Stimulated activated CD8-positive, alpha-beta memory T cell treated with anti-CD3 and anti-CD28 coated beads, Interleukin-2, amount 100 ng/mL, for 48 hours (primary cell): ENCODE data around the gene ACTN4.
A peak's percentile ranks its signal among the peaks of the same experiment; 100 is the strongest.
"Not testable (repeated sequence)": the region's sequence is repeated elsewhere in the genome, so short reads cannot be mapped to it uniquely, and the experiment has no call there.

Experiments used
- DNase-seq, 2 donors: peaks; one replicate each; pipeline ENCODE4 v3.0.0-alpha.2; 2020; ENCODE audit warnings: low read depth in 2 of 2

Gene ACTN4

DNA sequence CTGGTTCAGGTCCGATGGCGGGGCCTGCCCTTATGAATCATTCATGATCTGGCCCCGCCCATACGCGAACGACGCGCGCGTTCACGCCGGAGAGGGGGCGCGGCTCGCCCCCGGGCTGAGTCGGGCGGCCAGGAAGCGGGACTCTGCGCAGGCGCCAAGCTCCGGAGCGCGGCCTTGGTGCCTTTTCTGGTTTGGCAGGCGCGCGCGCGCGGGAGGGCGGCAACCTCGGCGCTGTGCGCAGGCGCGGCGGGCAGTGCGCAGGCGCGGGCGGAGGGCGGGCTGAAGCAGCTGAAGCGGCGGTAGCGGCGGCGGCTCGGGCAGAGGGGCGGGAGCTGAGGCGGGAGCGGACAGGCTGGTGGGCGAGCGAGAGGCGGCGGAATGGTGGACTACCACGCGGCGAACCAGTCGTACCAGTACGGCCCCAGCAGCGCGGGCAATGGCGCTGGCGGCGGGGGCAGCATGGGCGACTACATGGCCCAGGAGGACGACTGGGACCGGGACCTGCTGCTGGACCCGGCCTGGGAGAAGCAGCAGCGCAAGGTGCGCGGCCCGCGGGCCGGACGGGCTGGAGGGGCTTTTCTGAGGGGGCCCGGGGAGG is at the start of gene ACTN4:
ACTN4 (plus strand) TSS at position 282 of the 598 bp plus-strand sequence; CDS start at position 379, 97 bp downstream.
- DNase-seq, result peak; percentile 100

DNA sequence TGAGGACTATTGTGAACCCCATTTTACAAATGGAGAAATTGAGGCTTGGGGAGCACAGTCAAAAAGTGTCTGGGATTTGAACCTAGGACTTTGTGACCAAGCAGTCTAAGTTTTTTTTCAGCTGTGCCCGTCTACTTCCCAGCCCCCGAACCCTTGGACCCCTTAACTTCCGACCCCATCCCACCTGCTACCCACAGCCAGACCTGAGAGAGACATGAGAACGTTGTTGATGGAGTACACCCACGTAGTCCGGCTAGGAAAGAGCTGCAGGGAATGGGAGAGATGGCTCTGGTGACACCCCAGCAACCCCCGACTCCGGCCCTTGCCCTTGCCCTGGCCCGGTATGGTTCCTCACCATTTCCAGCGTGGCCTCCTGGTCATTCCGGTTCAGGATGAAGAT is 47.7 kb upstream of the ACTN4 start:
- DNase-seq, result no peak

DNA sequence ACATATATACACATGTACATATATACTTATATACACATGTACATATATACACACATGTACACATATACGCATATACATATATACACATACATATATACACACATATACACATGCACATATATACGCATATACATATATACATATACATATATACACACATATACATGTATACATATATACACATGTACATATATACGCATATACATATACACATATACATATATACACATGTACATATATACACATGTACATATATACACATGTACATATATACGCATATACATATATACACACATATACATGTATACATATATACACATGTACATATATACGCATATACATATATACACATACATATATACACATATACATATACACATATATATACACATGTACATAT is 44.6 kb upstream of the ACTN4 start:
- not testable (repeated sequence) for DNase-seq

DNA sequence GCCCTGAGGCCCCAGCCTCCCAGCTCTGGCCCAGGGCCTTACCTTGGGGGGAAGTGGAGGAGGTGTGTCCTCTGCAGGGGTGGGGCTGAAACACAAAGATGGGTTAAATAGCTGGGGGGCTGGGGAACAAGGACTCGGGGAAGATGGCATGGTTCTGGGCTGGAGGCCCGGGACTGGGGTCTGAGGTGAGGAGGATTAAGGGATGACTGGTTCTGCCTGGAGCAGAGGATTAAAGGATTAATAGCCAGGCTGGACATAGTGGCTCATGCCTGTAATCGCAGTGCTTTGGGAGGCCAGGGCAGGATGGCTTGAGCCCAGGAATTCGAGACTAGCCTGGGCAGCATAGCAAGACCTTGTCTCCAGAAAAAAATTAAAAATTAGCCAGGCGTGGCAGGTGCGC is 41.3 kb upstream of the ACTN4 start:
- no peak for DNase-seq

DNA sequence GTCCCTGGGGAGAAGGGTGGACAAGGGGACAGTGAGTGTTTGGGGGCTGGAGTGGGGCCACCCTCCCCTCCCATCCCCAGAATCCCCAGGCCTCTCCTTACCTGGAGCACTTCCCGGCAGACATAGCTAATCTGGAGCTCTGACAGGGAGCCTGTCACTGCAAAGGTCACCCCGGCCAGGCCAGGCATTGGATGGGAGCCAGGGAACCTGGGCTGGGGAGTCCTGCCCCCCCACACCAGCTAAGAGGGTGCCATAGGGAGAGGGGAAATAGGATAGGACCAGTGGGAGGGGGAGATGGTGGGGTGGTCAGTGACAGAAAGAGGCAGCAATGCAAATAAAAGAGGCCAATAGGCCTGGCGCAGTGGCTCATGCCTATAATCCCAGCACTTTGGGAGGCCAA is 33.2 kb upstream of the ACTN4 start:
- no peak for DNase-seq

DNA sequence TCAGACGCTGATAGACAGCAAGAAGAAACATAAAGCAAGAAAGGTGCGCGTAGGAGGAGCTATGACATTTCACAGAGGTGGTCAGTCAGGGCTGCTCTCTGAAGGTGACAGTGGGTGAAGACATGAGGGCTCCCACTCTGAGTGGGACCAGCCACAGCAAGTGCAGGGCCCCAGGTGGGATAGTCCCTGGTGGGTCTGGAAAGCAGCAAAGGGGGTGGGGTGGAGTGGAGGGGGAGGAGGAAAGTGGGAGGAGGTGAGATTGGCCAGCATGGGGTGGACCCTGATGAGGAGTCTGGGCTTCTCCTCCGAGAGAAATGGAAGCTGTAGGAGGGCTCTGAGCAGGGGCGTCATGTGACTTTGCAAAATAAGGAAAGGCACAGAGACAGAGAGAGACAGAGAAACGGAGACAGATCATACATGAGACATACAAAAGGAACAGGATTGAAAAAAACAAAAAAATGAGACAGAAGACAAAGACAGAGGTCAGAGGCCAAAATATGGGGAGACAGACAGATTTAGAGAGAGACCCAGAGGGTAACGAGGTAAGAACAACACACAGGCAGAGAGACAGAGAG is 32.4 kb upstream of the ACTN4 start:
- DNase-seq, result no peak

DNA sequence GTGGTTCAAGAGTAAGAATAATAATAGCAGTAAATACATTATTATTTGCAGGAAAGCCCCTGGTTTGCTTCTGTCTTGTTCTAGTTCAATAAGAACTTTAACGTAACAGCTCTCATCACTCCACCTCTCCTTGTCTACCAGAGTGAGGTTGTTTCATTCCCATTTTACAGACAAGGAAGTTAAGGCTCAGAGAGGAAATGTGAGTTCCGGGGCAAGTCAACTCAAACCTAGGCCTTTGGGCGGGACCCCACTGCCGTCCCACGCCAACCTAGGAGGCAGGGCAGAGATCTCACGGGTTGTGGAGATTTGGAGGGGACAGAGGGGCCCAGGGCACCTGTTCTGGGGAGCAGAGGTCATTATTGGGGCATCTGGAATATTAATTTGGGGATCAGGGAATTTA is 31.2 kb upstream of the ACTN4 start:
- DNase-seq, result no peak

DNA sequence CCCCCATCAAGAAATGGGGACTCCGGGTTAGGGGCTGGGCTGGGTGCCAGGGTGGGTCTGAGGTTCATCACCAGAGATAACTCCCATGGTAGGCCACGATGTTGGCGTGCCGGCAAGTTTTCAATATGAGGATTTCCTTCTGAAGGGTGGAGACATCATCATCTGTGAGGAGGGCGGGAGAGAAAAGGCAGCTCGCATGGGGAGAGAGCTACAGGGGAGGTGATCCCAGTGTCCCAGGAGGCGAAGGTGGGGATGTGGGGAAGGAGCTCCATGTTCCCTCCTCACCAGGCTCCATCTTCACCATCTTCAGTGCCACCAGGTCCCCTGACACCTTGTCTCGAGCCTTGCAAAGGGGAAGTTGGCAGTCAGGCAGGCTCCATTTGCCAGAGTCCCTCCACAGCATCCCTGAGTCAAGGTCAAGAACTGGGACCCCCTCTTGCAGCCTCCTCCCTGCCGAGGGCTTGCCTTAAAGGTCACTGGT is 30.1 kb upstream of the ACTN4 start:
- DNase-seq, result no peak

DNA sequence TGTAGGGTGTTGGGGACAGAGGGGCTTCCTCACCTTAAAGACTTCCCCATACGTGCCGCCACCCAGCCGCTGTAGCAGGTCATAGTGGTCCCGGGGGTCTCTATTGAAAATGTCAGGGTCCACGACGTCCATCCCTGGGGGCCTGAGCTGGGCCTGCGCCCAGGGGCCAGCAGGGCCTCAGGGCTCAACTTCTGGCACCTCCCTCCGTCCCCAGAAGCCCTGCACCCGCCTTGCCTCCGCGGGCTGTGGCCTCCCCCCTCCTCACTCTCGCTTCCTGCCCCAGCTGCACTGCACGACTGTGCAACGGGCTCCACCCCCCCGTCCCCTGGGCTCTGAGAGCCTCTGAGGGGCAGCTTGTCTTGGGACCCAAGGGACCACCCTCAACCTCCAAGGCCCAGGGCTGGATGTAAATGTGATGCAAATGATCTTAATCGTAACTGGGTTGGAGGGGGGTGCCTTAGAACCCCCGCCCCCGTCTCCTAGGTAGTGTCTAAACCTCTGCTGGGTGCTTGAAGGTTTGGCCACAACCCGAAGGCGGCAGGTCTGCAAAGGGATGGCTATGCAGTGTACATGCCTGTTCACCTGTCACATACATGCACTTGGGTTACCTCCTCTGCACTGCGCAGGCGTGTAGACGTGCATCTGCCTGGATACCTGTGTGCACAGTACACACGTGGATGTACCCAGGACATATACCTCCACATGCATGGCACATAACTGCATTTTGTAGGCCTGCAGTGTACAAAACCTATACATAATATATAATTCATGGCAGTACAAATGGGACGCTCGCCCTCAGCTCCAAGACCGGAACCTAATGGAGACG is 29.5 kb upstream of the ACTN4 start, which contains the start of gene MAP4K1:
MAP4K1 (minus strand) TSS at position 190 of the 826 bp plus-strand sequence; CDS start at position 132, 58 bp downstream.
- peak; percentile 56 to 67 for DNase-seq

DNA sequence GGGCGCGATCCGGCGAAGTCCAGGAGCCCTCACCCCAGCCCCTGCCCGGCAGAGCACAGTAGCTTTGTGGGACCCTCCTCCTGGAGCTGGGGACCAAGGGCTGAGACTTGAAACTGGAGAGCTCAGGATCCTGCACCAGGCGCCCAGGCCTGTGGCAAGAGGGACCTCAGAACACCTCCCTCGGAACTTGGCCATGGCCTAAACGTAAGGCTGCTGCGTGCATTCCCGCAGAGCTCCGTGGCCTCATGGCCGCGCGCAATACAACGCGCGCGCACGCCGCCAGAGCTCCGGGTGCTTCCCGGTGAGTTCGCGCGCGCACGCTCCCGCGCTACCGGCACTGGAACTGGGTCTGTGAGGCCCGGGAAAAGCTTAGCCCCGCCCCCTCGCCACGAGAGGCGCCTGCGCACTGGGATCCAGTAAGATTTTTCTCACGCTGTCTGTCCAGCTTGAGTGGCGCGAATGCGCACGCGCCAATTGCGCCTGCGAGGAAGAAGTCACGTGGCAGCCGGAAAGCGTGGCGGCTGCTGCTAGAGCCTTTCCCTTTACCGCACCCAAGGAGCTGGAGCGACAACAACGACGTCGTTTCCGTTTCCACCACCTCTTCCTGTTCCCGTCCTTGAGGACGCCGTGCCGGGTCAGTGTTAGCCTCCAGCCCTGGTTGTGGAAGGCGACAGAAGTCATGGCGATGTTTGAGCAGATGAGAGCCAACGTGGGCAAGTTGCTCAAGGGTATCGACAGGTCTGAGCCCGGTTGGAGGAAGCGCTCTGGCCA is 28.7 kb upstream of the ACTN4 start, which contains the start of gene EIF3K:
EIF3K (plus strand) TSS at position 599 of the 771 bp plus-strand sequence; CDS start at position 680, 81 bp downstream.
- DNase-seq, result peak; percentile 97 to 98

DNA sequence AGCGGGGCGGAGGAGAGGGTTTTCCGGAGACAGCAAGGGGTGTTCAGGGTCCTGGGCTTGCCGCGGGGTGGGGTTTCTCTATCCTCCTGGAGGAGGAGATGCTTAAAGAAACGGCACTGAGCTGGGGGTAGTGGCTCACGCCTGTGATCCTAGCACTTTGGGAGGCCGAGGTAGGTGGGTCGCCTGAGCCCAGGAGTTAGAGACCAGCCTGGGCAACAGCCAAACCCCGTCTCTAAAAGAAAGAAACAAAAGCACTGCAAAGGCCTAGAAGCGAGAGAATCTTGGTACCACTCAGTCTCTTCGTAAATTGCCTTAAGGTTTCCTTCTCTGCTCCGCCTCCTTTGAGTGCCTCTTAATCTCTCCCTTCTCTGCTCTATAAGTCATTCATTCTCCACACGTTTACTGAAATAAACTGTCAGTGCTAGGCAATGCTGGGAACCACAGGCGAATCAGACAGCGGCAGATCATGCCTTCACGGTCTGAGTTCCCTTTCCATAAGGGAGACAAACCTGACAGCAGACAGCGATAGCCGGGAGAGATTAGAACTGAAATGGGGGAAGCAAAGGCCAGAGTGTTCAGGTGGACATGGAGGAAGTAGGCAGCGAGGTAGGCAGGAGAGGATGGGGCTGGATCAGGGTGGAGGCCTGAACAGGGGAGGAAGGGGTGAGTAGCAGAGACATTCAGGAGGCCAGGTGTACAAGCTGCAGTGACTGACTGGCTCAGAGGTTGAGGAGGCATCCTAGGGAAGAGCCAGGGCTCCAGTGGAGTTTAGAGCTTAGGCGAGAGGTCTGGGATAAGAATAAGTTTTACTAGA is 27.9 kb upstream of the ACTN4 start:
- no peak for DNase-seq

DNA sequence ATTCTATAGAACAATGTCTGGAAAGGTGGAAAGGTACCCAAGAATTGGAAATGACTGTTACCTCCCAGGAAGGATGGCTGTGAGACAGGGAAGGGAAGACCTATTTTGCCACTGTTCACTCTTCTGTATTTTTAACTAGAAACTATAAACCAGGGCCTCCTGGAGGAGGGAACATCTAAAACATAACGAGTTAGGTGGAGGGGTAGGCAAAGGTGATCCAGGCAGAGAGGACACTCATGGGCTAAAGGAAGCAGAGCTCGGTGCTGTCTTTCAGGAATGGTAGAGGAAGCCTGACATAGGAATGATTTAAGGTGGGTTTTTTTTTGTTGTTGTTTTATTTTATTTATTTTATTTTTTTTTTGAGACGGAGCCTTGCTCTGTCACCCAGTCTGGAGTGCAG is 22.6 kb upstream of the ACTN4 start:
- DNase-seq, result no peak

DNA sequence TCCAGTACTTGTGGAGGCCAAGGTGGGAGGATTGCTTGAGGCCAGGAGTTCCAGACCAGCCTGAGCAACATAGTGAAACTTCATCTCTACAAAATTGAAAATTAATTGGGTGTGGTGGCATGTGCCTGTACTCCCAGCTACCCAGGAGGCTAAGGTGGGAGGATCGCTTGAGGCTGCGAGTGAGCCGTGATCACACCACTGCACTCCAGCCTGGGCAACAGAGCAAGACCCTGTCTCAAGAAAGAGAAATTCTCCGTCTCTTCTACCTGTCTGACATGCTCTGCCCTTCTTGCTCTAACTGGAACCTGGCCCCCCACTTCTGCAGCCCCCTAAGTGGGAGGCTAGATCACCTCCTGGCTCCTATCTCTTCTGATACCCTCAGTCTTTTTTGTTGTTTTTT is 21.0 kb upstream of the ACTN4 start:
- DNase-seq, result no peak

DNA sequence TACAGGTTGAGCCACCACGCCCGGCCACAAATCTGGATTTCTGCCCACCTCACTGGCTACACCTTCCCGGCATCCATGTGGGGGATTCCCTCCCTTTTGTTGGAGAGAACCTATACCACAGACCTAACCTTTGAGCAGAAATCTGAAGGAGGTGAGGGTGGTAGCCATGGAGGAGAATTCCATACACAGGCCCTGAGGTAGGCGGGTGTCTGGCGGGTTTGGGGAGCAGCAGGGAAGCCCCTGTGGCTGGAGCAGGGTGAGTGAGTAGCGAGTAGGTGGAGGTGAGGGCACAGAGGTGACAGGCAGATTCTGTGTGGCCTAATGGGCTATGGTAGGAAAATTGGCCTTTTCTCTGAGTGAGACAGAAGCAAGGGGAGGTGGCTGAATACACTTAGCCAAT is 17.9 kb upstream of the ACTN4 start:
- DNase-seq, result no peak

DNA sequence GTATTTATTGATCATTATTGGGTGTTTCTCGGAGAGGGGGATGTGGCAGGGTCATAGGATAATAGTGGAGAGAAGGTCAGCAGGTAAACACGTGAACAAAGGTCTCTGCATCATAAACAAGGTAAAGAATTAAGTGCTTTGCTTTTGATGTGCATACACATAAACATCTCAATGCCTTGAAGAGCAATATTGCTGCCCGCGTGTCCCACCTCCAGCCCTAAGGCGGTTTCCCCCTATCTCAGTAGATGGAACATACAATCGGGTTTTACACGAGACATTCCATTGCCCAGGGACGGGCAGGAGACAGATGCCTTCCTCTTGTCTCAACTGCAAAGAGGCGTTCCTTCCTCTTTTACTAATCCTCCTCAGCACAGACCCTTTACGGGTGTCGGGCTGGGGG is 16.1 kb upstream of the ACTN4 start:
- DNase-seq, result not testable (repeated sequence)

DNA sequence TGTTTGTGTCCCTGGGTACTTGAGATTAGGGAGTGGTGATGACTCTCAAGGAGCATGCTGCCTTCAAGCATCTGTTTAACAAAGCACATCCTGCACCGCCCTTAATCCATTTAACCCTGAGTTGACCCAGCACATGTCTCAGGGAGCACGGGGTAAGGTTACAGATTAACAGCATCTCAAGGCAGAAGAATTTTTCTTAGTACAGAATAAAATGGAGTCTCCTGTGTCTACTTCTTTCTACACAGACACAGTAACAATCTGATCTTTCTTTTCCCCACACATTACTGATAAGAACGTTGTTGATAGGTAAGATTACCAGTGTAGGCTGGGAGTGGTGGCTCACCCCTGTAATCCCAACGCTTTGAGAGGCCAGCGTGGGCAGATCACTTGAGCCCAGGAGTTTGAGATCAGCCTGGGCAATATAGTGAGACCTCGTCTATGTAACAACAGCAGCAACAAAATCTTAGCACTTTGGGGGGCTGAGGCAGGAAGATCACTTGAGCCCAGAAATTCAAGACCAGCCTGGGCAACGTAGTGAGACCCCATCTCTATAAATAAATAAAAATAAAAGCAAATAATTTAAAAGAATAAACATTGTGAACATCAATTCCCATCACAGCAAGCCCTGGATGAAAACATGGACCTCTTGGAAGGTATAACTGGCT is 15.5 kb upstream of the ACTN4 start:
- not testable (repeated sequence) for DNase-seq

DNA sequence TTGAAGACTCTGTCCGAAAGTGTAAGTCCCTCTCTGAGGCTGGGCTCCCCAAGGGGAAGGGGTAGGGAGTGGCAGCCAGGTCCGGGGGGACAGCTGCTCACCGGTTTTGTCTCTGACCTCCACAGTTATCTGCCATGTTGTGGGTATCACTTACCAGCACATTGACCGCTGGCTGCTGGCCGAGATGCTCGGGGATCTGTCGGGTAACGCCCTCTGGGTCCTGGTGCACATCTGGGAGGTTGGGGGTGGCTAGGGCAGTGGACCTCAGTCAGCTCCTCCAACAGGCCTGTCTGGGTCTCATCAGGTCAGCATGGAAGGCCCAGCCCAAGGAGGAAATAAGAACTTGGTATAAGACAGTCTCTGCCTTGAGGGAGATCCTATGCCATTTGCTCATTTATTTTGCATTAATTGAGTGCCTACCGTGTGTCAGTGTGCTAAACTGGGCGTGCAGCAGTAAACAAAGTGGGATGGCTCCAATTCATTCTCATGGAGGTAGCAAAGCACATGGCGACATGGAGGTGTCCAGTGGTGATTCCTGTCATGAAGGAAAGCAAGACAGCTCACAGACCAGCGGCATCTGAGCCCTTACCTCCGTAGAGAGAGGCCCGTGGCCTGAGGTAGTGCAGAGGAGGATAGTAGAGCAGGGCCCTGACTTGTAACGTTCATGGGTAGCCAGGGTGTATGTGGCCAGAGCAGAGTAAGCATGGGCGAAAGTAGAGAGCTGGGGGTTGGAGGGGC is 14.8 kb upstream of the ACTN4 start:
- no peak for DNase-seq

DNA sequence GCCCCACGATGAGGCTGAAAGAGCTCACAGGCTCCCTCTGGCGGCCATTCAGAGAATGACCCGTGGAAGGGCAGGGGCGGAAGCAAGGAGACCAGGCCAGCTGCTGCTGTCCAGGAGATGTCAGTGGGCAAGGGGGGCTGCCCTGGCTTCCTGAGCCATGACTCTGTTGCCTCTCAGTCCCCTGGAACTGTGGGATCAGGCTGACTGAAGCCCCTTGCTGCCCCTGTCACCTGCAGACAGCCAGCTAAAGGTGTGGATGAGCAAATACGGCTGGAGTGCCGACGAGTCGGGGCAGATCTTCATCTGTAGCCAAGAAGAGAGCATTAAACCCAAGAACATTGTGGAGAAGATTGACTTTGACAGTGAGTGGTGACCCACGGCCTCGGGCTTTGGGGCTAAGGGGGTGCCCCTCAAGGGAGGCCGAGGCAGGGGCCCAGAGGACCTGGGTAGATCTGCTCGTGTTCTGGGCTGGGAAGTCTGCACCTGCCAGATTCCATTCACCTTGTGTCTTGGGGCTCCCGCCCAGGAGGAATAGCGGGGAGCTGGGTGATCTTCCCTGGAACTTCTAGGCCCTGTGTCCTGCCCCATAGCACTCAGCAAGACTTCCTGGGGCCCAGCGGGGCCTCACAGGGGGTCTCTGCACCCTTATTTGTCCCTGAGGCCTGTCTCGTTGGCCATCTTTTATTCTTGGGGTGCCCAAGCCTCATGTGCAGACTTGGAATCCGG is 12.5 kb upstream of the ACTN4 start:
- peak; percentile 46 to 63 for DNase-seq
